Measurements from ENCODE around the gene AP1G2.
A peak's percentile ranks its signal among the peaks of the same experiment; 100 is the strongest.

Gene AP1G2

DNA sequence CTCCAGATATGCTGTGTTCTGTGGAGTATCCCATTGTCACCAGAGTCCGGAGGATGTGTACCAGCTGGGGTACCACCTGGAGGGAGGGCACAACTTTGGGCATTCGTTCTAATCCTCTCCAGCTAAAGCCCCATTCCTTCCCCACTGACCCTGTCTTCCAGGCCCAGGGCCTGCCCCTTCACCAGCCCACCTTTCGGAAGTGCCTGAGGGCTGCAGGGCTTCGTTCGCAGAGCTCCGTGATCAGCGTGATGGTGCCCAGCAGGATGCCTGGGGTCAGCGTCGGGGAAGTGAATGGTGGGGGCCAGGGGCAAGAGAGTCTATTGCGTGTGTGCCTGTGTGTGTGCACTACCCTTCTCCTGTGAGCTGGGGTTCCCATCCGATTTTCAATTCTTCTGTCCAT lies 2.0 kb downstream of the AP1G2 start:
- TF ChIP-seq, protein P1, sequence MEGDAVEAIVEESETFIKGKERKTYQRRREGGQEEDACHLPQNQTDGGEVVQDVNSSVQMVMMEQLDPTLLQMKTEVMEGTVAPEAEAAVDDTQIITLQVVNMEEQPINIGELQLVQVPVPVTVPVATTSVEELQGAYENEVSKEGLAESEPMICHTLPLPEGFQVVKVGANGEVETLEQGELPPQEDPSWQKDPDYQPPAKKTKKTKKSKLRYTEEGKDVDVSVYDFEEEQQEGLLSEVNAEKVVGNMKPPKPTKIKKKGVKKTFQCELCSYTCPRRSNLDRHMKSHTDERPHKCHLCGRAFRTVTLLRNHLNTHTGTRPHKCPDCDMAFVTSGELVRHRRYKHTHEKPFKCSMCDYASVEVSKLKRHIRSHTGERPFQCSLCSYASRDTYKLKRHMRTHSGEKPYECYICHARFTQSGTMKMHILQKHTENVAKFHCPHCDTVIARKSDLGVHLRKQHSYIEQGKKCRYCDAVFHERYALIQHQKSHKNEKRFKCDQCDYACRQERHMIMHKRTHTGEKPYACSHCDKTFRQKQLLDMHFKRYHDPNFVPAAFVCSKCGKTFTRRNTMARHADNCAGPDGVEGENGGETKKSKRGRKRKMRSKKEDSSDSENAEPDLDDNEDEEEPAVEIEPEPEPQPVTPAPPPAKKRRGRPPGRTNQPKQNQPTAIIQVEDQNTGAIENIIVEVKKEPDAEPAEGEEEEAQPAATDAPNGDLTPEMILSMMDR (IDR thresholded peaks at IDR 0.05; ENCODE audit: control insufficient read depth, insufficient read depth, low read depth, low read length, missing control alignments) = no peak
- DNase-seq (ENCODE audit: low read depth) = no peak
- H3K4me3 ChIP-seq (ENCODE audit: control insufficient read depth, low read depth, low read length) = no peak overlapping the region

DNA sequence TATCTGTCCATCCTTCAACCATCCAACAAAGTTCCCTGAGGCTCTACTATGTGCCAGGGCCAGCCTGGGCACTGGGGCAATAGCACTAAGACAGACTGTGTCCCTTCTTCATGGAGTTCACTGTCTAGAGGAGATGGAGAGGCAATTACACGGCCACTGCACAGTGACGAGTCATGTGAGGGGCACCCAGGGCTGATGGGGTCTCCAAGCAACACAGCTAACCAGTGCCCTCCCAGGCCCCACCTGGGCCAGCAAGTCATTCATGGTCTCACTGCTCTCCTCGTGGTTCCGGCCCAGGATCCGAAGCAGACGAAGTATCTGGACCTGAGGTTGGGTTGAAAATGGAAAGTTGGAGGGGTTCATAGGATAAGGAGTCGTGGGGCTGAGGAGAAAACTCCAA lies 2.7 kb downstream of the AP1G2 start:
- H3K4me3 ChIP-seq (ENCODE audit: control insufficient read depth, low read depth, low read length) = no peak overlapping the region
- DNase-seq (ENCODE audit: low read depth) = no peak
- TF ChIP-seq, protein P1 (IDR thresholded peaks at IDR 0.05; ENCODE audit: control insufficient read depth, insufficient read depth, low read depth, low read length, missing control alignments) = no peak

DNA sequence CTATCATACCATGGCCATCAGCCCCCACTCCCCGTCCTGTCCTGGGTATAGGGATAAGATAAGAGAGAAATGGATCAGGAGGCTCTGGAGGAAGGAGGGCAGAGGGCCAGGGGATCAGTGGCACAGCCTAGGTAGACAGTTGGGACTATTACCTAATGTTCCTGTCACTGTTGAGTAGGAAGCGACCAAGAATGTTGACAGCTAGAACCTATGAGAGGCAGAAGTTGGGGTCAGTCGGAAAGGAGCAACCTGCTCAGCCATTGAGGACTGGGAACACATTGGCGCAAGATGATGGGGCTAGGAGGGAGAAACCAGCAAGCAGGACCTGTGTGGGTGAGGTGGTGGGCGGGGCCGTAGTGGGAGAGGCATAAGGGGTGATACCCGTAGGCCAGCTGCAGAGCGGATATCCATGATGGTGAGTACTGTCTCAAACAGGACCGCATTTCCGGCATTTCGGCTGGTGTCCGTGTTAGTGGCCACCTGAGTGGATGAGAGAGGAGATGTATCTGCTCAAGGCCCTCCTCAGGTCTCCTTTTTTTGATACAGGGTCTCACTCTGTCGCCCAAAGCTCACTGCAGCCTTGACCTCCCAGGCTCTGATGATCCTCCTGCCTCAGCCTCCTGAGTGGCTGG lies 3.3 kb downstream of the AP1G2 start:
- no peak overlapping the region for H3K4me3 ChIP-seq (ENCODE audit: control insufficient read depth, low read depth, low read length)
- no peak for DNase-seq (ENCODE audit: low read depth)
- TF ChIP-seq, protein P1 (IDR thresholded peaks at IDR 0.05; ENCODE audit: control insufficient read depth, insufficient read depth, low read depth, low read length, missing control alignments) = no peak

DNA sequence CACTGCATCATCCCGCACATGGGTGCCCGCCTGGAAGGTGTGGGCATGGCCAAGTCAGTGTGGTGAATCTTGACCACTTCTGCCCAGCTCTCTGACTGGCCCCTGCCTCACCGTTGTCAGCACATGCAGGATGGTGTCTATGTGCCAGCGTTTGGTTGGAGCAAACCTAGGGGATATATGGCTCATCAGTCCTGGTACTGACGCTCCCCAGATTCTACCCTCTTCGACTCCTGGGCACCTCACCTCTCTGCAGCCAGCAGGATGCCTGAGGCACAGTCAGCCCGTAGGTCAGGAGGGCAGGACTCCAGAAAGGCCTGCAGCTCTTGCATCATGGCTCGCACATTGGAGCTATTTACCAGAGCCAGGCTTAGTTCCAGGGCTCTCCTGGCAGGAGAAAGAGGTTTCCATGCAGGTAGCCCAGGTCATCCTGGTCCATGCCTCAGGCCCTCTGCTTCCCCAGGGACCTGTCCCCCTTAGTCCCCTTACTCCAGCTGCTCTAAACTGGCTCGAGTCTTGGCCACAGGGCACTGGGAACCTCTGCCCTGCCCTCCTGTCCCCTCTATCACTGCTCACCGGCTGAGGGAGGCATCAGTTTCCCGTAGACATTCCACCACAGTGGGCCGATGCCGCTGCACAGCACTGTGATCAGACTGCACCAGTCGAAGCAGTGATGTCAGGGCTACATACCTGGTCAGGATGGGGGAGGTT lies 4.0 kb downstream of the AP1G2 start:
- no peak overlapping the region for H3K4me3 ChIP-seq (ENCODE audit: control insufficient read depth, low read depth, low read length)
- TF ChIP-seq, protein P1 (IDR thresholded peaks at IDR 0.05; ENCODE audit: control insufficient read depth, insufficient read depth, low read depth, low read length, missing control alignments) = no peak
- no peak for DNase-seq (ENCODE audit: low read depth)

DNA sequence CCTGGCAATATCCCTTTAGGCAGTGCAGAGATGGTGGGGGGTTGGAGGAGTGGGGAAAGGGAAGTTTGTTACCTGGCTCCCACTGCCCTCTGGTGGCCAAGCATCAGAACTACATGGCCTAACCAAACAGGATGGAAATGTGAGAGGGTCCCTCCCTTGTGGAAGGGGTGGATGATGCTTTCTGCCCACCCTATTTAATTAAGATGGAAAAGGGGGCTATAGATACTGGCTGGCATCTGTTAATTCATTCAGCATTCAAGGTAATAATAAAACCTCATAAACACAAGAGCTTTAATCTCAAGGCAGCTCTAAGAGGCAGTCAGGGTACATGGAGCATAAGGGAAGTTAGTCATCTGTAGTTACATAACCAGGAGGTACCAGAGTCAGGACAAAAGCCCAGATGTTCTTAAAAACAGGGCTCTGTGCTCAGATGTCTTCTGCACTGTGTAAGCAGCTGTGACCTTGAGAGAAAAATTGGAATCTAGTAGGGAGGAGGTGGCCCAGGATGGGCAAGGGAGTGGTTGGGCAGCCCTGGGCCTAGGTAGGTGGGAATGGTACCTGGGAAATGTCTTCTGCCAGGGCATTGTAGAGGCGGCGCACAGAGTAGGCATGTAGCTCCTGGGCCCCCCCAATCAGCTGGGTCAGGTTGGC lies 4.6 kb downstream of the AP1G2 start:
- no peak for DNase-seq (ENCODE audit: low read depth)
- TF ChIP-seq, protein P1 (IDR thresholded peaks at IDR 0.05; ENCODE audit: control insufficient read depth, insufficient read depth, low read depth, low read length, missing control alignments) = peak; percentile 93
- H3K4me3 ChIP-seq (ENCODE audit: control insufficient read depth, low read depth, low read length) = no peak overlapping the region

DNA sequence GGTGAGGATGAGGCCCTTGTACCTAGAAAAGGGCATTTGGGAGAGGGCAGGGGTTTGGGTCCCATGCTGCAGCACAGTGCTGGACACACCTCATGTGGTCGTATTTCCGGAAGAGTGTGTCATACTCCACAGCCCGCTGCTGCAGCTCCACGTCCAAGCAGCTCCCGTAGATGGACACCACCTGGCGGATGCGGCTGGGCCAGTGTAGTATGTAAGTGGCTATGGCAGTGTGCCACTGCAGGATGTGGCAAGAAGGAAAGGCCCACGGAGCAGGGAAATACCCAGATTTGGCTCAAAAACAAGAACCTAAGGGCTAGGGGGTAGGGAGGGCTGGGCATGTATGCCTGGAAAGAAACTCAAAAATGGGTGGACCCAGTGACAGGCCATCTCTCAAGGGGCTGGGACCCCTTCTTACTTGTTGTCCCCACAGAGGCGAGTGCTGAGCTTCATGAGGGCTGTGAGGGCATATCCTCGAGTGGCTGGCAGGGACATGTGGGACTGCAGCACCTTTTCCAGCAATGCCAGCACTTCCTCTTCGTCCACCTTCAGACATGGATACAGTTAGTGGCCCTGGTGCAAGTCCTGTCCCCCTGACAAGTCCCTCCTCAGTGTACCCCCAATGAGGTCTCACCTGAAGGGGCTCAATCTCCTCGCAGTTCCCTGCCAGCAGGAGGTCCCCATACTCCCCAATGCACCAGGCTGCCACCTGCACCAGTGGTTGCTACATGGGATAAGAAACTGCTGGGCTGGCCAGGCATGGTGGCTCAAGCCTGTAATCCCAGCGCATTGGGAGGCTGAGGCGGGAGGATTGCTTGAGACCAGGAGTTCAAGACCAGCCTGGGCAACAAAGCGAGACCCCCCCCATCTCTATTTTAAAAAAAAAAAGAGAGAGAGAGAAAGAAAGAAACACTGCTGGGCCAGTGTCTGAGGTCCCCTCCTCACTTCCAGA lies 5.4 kb downstream of the AP1G2 start:
- no peak overlapping the region for H3K4me3 ChIP-seq (ENCODE audit: control insufficient read depth, low read depth, low read length)
- TF ChIP-seq, protein P1 (IDR thresholded peaks at IDR 0.05; ENCODE audit: control insufficient read depth, insufficient read depth, low read depth, low read length, missing control alignments) = no peak
- DNase-seq (ENCODE audit: low read depth) = no peak
